ENCODE results near the gene THBS2.

Gene THBS2

GRCh38 chr6:169177516-169178166 lies 76.0 kb downstream of the THBS2 start:
- Histone ChIP-seq H3K27me3 (replicated peaks; ENCODE audit: control insufficient read depth, insufficient read depth, low read length, poor library complexity, severe bottlenecking) (no peaks in the 10 kb centered on the region), H3K9me3 (ENCODE audit: control insufficient read depth, low read length) (no peaks in the 10 kb centered on the region), H3K4me1 (ENCODE audit: control insufficient read depth, insufficient read depth, low read length, poor library complexity, severe bottlenecking) (no peaks in the 10 kb centered on the region), H3K4me3 (ENCODE audit: insufficient read depth, low read depth, low read length, poor library complexity, severe bottlenecking) (no peak overlapping the region), H3K27ac (ENCODE audit: insufficient read depth, low read length, poor library complexity, severe bottlenecking) (no peak overlapping the region), H3K36me3 (ENCODE audit: control insufficient read depth, insufficient read depth, low read length) (no peaks in the 10 kb centered on the region)
- DNase-seq, result no peak

DNA sequence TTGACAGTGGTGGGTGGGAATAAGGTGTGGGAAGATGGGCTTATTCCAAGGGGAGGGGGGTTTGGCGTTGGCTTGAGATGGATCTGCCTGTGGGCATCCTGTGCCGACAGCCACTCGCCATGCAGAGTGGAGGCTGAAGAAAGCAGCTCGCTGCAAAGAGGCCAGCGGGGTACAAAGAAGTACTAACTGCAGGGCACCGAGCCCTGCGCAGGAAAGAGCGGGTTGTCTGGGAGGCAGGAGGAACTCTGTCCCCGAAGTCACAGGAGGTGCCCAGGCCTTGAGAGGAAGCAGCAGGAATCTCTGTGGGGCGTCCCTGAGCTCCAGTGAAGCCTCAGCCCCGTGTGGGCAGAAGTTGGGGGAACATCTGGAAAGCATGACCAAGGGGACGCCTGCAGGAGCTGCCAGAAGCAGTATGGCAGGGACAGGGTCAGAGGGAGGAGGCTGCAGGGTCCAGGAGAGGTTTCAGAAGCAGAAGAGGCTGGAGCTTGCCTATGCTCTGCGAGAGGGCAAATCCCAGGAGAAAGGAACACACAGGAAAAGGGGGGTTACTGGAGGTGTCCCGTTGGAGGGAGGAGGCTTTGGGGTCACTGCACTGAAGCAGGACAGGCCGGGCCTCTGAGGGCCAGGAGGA lies 77.2 kb downstream of the THBS2 start:
- Histone ChIP-seq H3K36me3 (ENCODE audit: control insufficient read depth, insufficient read depth, low read length) (no peaks in the 10 kb centered on the region), H3K4me1 (ENCODE audit: control insufficient read depth, insufficient read depth, low read length, poor library complexity, severe bottlenecking) (no peaks in the 10 kb centered on the region), H3K27me3 (replicated peaks; ENCODE audit: control insufficient read depth, insufficient read depth, low read length, poor library complexity, severe bottlenecking) (no peaks in the 10 kb centered on the region), H3K27ac (ENCODE audit: insufficient read depth, low read length, poor library complexity, severe bottlenecking) (no peak overlapping the region), H3K9me3 (ENCODE audit: control insufficient read depth, low read length) (no peaks in the 10 kb centered on the region), H3K4me3 (ENCODE audit: insufficient read depth, low read depth, low read length, poor library complexity, severe bottlenecking) (no peak overlapping the region)
- no peak for DNase-seq

DNA sequence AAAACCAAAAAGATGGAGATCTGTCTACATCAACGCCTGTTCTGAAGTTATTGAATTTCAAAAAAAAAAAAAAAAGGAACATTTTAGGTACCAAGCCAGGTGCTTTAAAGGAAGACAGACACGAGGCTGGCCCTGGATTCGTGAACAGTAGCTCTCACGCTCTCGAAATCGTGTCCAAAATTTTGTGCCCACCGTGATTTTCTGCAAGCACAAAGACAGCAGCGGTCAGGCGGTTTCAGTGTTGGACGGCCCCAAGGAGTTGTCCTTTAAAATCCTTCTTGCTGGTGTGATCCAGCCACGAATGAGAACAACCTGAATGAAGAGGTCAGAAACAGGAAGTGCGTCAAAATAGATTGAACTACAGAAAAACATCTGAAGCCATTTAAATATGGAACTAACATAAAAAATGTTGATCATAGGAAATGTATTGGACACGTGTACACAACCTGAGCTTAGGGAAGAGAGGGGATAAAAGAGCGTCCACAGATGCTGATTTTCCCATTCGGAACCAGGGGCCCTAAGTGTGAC lies 78.2 kb downstream of the THBS2 start:
- no peaks in the 10 kb centered on the region for H3K27me3 ChIP-seq (replicated peaks; ENCODE audit: control insufficient read depth, insufficient read depth, low read length, poor library complexity, severe bottlenecking)
- no peaks in the 10 kb centered on the region for H3K4me1 ChIP-seq (ENCODE audit: control insufficient read depth, insufficient read depth, low read length, poor library complexity, severe bottlenecking)
- H3K9me3 ChIP-seq (ENCODE audit: control insufficient read depth, low read length), result no peaks in the 10 kb centered on the region
- no peak overlapping the region for H3K4me3 ChIP-seq (ENCODE audit: insufficient read depth, low read depth, low read length, poor library complexity, severe bottlenecking)
- no peaks in the 10 kb centered on the region for H3K36me3 ChIP-seq (ENCODE audit: control insufficient read depth, insufficient read depth, low read length)
- no peak overlapping the region for H3K27ac ChIP-seq (ENCODE audit: insufficient read depth, low read length, poor library complexity, severe bottlenecking)
- no peak for DNase-seq

DNA sequence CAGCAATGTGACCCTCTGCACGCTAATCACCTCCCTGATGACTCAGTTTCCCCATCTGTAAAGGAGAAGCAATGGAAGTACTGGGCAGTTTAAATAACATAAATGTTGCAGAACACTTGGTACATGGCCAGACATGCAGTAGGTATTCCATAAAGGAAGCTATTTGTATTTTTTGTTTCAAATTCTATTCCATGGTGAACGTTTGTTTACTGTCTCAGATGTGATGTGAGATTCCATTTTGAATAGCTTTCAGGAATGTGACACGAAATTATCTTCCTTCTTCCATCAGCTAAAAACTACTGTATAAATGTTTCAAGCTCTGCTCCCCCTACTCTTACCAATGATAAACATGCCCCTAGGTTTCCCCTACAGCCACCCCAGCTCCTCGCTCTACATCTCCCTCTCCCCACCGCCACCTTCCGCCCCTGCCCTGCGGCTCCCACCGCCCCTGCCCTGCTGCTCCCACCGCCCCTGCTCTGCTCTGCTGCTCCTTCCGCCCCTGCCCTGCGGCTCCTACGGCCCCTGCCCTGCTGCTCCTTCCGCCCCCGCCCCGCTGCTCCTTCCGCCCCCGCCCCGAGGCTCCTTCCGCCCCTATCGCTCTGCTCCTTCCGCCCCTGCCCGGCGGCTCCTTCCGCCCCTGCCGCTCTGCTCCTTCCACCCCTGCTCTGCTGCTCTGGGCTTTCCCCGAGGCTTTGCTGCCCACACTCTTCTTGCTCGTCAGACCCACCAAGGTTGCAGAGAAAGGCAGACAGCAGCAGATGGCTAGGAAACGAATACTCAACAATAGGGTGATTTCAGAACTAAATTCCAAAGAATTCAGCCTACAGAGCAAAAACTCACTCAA lies 78.9 kb downstream of the THBS2 start:
- DNase-seq, result no peak
- Histone ChIP-seq H3K4me1 (ENCODE audit: control insufficient read depth, insufficient read depth, low read length, poor library complexity, severe bottlenecking) (no peaks in the 10 kb centered on the region), H3K9me3 (ENCODE audit: control insufficient read depth, low read length) (no peaks in the 10 kb centered on the region), H3K4me3 (ENCODE audit: insufficient read depth, low read depth, low read length, poor library complexity, severe bottlenecking) (no peak overlapping the region), H3K36me3 (ENCODE audit: control insufficient read depth, insufficient read depth, low read length) (no peaks in the 10 kb centered on the region), H3K27ac (ENCODE audit: insufficient read depth, low read length, poor library complexity, severe bottlenecking) (no peak overlapping the region), H3K27me3 (replicated peaks; ENCODE audit: control insufficient read depth, insufficient read depth, low read length, poor library complexity, severe bottlenecking) (no peaks in the 10 kb centered on the region)

- Histone ChIP-seq H3K36me3 (ENCODE audit: control insufficient read depth, insufficient read depth, low read length) (no peaks in the 10 kb centered on the region), H3K27me3 (replicated peaks; ENCODE audit: control insufficient read depth, insufficient read depth, low read length, poor library complexity, severe bottlenecking) (no peaks in the 10 kb centered on the region), H3K27ac (ENCODE audit: insufficient read depth, low read length, poor library complexity, severe bottlenecking) (no peak overlapping the region), H3K4me1 (ENCODE audit: control insufficient read depth, insufficient read depth, low read length, poor library complexity, severe bottlenecking) (no peaks in the 10 kb centered on the region), H3K4me3 (ENCODE audit: insufficient read depth, low read depth, low read length, poor library complexity, severe bottlenecking) (no peak overlapping the region), H3K9me3 (ENCODE audit: control insufficient read depth, low read length) (no peaks in the 10 kb centered on the region)
- no peak for DNase-seq
Observed at GRCh38 chr6:169173532-169174268, 79.9 kb downstream of the THBS2 start.

GRCh38 chr6:169172946-169173345 lies 80.7 kb downstream of the THBS2 start:
- no peak overlapping the region for H3K27ac ChIP-seq (ENCODE audit: insufficient read depth, low read length, poor library complexity, severe bottlenecking)
- no peaks in the 10 kb centered on the region for H3K9me3 ChIP-seq (ENCODE audit: control insufficient read depth, low read length)
- H3K4me3 ChIP-seq (ENCODE audit: insufficient read depth, low read depth, low read length, poor library complexity, severe bottlenecking), result no peak overlapping the region
- DNase-seq, result no peak
- no peaks in the 10 kb centered on the region for H3K27me3 ChIP-seq (replicated peaks; ENCODE audit: control insufficient read depth, insufficient read depth, low read length, poor library complexity, severe bottlenecking)
- H3K4me1 ChIP-seq (ENCODE audit: control insufficient read depth, insufficient read depth, low read length, poor library complexity, severe bottlenecking), result no peaks in the 10 kb centered on the region
- no peaks in the 10 kb centered on the region for H3K36me3 ChIP-seq (ENCODE audit: control insufficient read depth, insufficient read depth, low read length)

- no peak overlapping the region for H3K27ac ChIP-seq (ENCODE audit: insufficient read depth, low read length, poor library complexity, severe bottlenecking)
- no peaks in the 10 kb centered on the region for H3K36me3 ChIP-seq (ENCODE audit: control insufficient read depth, insufficient read depth, low read length)
- no peak overlapping the region for H3K4me3 ChIP-seq (ENCODE audit: insufficient read depth, low read depth, low read length, poor library complexity, severe bottlenecking)
- no peaks in the 10 kb centered on the region for H3K9me3 ChIP-seq (ENCODE audit: control insufficient read depth, low read length)
- no peaks in the 10 kb centered on the region for H3K27me3 ChIP-seq (replicated peaks; ENCODE audit: control insufficient read depth, insufficient read depth, low read length, poor library complexity, severe bottlenecking)
- no peak for DNase-seq
- no peaks in the 10 kb centered on the region for H3K4me1 ChIP-seq (ENCODE audit: control insufficient read depth, insufficient read depth, low read length, poor library complexity, severe bottlenecking)
Observed at GRCh38 chr6:169172456-169172855, 81.2 kb downstream of the THBS2 start.

GRCh38 chr6:169171951-169172350 lies 81.7 kb downstream of the THBS2 start:
- Histone ChIP-seq H3K9me3 (ENCODE audit: control insufficient read depth, low read length) (no peaks in the 10 kb centered on the region), H3K4me3 (ENCODE audit: insufficient read depth, low read depth, low read length, poor library complexity, severe bottlenecking) (no peak overlapping the region), H3K4me1 (ENCODE audit: control insufficient read depth, insufficient read depth, low read length, poor library complexity, severe bottlenecking) (no peaks in the 10 kb centered on the region), H3K36me3 (ENCODE audit: control insufficient read depth, insufficient read depth, low read length) (no peaks in the 10 kb centered on the region), H3K27me3 (replicated peaks; ENCODE audit: control insufficient read depth, insufficient read depth, low read length, poor library complexity, severe bottlenecking) (no peaks in the 10 kb centered on the region), H3K27ac (ENCODE audit: insufficient read depth, low read length, poor library complexity, severe bottlenecking) (no peak overlapping the region)
- no peak for DNase-seq

- H3K9me3 ChIP-seq (ENCODE audit: control insufficient read depth, low read length), result no peaks in the 10 kb centered on the region
- no peak overlapping the region for H3K27ac ChIP-seq (ENCODE audit: insufficient read depth, low read length, poor library complexity, severe bottlenecking)
- no peaks in the 10 kb centered on the region for H3K4me1 ChIP-seq (ENCODE audit: control insufficient read depth, insufficient read depth, low read length, poor library complexity, severe bottlenecking)
- no peaks in the 10 kb centered on the region for H3K27me3 ChIP-seq (replicated peaks; ENCODE audit: control insufficient read depth, insufficient read depth, low read length, poor library complexity, severe bottlenecking)
- H3K36me3 ChIP-seq (ENCODE audit: control insufficient read depth, insufficient read depth, low read length), result no peaks in the 10 kb centered on the region
- H3K4me3 ChIP-seq (ENCODE audit: insufficient read depth, low read depth, low read length, poor library complexity, severe bottlenecking), result no peak overlapping the region
- no peak for DNase-seq
Observed at GRCh38 chr6:169171016-169171415, 82.6 kb downstream of the THBS2 start.

Data from effector memory CD4-positive, alpha-beta T cell (primary cell).